CD4-positive, alpha-beta T cell treated with Interleukin-4 for 1 hour (primary cell): Measurements from ENCODE around the gene DLAT.
"Not testable (repeated sequence)": the region's sequence is repeated elsewhere in the genome, so short reads cannot be mapped to it uniquely, and the experiment has no call there.

Experiments used
- DNase-seq, 2 donors: peaks; one replicate each; pipeline ENCODE4 v3.0.0-alpha.2; 2020 to 2022

DLAT gene

DNA sequence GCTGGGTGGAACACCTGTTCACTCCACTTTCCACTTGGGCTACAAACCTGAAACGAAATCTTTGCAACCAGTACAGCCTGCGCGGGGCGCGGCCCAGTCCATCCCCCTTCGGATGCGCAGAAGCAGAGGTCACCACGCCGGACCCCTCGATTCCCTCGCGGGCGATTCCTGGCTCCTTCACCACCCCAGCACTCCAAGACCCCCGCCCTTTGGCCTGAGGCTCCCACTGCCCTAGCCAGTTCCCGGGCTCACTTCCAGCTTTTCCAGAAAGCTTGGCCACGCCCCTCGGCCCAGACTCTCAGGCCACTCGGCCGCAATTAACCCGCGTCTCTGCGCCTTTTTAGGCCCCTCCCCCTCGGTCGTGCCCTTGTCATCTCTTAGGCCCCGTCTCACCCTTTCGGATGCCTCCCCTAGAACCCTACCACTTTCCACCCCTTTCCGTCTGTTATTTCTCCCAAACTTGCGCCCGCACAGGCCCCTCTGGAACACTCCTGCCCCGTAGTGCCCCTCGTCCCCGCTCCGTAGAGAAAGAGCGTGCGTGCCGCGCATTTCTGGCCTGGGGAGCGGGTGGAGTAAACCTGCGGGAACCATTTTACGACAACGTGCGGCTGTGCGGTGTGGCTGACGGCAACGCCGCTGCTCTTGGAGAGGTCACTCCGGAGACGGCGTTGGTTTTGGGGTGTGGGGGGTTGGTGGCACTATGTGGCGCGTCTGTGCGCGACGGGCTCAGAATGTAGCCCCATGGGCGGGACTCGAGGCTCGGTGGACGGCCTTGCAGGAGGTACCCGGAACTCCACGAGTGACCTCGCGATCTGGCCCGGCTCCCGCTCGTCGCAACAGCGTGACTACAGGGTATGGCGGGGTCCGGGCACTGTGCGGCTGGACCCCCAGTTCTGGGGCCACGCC is at the start of gene DLAT:
Gene DLAT (plus strand): TSS at position 636 of the 906 bp plus-strand sequence. CDS start 65 bp downstream, at position 701.
- DNase-seq: peak; percentile 85 to 88

DNA sequence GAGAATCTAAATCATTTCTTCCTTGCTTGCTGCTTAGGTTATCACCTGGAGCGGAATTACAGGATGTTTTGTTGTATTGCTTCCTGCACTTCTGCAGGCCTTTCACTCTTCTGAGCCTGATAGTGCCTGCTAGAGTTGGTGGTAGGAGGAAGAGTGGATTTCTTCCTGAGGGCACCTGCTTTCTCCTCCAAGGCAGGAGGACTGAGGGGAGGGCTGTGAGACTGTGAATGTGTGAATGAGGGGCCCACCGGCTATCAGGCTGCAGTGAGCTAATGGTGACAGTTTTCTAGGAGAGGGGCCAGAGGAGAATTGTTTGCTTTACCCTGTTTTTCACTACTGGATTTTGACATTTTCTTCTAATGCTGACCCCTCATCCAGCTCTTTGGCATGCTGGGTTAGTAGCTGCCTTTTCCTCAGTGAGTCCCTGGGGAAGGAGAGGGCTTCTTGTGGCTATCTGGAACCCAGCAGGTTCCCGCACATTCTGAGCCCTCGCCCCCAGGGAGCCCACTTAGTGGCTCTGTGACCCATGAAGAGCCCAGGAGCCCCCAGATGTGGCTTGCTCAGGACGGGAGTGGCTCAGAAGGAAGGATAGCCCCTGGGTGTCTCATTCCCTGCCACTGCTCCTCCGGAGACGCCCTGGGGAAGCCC is 49.0 kb upstream of the DLAT start:
- no peak for DNase-seq

DNA sequence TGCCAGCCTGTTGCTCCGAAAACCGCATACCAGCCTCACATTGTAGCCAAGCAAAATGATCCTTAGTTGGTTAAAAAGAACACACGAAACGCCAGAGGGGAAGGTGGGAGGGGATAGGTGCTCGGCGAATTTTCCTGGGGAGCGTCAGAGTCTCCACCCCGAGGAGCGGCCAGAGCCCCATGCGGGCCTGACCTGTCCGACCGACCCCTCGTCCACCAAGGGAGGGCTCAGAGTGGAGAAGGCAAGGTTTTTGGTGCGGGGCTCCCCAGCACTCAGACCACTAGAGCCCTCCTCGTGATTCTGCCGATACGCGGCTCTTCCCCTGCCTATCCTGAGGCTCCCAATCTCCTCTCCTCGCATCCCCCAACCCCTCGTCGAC is 48.5 kb upstream of the DLAT start:
- DNase-seq: no peak

DNA sequence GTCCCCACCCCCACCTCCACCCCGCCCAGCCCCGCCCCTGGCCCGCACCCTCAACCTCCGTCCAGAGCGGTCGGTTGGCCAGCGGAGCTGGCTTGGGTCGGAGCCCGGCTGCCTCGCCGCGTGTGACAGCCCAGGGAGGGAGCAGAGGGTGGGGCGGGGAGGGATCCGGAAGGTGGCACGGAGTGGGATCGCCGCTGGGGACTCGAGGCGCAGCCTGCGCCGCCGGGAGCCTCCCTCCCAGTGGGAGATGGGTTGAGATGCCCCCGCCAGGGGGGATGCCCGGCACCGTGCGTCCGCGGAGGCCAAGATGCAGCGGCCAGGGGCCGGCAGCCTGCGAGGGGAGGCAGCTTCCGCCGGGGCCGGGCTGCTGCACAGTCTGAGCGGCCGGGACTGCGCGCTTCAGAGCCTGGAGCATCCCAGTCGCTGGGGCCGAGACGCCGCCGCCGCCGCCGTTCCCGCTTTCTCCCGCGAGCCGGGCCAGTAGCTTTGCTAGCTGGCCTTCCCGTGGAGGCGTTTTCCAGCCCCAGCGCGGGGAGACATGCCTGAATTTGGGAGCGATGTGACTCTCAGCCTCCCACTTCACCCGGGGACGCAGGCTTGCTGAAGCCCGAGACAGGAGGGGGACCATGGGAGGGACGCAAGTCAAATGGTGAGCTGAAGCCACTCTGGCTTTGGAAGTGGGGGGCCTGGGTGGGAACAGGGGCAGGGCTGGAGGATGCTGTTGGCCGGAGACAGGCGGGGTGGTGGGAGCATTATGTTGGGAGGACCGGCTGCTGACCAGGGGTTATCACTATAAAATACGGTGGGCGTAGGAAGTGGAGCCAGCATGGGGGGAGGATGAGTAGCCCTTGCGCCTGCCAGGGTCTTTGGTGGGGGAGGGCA is 47.8 kb upstream of the DLAT start:
- peak in 1 of 2 donors; percentile 5 for DNase-seq

DNA sequence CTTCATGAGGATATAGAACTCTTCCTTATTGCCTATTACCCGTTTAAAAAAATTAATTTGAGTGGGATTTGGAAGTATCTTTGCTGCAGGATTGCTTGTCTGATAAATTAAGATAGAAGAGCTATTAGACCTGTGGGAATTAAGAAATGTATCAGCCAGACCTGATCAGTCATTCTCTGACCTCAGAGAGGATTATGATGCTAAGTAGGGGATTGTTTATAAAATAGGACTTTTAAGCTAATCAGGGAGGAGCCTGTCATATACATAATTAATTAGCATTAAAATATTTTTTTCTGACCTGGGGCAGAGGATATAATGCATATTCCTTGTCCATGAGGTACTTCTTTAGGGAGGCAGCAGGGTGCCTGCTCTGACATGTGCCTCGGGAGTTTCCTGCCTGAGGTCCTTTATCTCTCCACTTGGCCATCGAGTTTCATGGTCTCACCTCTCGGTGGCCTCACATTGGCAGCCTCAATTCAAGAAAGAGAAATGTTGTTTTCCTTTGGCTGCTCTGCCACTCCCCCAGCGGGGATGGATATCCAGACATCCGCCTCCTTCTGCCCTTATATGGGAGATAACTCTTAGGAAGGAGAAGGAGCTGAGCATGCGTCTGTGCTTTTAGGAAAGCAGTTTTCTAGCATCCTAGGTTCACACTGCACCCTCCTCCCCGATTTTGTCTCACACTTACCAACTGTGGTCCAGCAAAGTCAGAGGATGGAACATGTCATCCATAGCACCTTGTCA is 47.0 kb upstream of the DLAT start:
- DNase-seq: no peak

DNA sequence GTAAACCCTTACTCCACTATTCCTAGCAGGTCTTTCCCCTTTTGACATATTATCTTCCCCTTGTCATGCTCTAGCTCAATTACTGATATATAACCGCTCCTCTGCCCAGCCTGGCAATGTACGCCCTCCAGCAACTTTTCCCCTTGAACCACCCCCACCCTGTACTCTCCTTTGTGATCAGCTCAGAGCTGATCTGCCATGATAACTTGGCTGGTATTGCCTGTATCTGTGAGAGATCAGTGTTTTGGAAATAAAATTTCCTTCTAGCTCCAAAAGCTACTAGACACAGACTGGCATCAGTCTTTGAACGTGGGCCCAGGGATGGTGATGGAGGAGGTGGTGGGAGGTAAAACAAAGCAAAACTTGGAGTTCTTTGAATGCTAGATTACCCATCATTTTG is 45.1 kb upstream of the DLAT start:
- no peak for DNase-seq

DNA sequence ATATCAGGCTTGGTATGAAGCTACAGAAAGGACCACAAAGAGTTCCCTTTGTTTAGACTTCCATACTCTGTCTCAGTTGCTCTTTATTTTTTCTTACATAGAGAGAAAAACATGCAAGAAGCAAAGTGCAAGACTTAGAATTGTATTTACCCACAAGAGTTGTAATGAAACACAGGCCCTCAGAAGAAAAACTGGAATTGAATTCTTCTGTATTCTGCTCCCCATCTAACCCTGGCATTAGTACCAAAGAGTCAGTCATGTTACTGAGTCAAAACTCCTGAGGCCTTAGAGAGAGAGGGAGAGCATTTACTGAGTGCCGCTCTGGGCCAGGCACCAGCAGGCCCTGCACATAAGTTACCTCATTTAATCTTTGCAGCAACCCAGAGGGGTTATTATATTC is 43.9 kb upstream of the DLAT start:
- no peak for DNase-seq

DNA sequence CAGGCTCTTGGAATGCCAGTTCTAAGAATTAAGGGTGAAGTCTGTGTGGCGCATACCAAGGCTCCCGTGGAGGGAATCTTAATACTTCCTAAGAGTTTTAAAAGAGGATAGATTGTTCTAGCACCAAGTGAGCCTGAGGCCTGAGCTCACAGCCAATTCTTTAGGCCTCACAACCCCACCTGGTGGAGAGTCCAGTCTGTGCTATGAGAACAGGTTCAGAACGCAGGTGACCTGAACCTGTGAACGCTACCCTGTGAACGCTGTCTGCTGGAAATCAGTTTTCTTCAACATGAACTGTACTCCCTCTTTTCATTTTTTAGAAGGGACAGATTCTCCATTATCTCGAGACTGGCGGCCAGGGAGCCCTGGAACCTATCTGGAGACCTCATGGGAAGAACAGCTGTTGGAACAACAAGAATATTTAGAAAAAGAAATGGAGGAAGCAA is 43.2 kb upstream of the DLAT start:
- DNase-seq: peak; percentile 53 to 57

DNA sequence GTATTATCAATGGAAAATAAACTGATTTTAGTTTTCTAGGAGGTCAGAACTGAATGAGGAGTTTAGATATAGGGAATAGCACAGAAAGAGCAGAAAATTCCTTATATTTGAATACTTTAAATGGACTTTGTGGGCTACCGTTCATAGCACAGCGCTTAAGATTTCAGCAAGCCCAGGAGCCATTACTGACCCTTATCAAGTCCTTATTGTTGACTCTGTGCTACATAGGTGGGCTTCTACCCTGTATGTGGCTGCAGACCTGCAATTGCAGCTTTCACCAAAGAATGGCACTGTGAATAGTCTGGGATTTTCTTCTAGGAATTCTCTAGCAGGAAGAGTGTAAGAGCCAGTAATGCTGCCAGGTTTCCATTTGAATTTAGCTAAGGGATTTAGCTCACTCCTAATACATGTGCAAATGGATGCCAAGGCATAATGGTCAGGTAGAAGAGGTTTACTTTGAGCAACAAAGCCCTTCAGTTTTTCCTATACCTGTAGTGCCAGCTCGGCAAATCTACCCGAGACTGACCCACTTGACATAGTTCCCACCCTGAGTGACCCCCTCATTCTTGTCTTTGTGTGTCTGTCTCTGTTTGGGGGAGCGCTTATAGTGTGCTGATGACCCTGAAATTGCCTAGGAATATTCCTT is 42.5 kb upstream of the DLAT start:
- DNase-seq: no peak

DNA sequence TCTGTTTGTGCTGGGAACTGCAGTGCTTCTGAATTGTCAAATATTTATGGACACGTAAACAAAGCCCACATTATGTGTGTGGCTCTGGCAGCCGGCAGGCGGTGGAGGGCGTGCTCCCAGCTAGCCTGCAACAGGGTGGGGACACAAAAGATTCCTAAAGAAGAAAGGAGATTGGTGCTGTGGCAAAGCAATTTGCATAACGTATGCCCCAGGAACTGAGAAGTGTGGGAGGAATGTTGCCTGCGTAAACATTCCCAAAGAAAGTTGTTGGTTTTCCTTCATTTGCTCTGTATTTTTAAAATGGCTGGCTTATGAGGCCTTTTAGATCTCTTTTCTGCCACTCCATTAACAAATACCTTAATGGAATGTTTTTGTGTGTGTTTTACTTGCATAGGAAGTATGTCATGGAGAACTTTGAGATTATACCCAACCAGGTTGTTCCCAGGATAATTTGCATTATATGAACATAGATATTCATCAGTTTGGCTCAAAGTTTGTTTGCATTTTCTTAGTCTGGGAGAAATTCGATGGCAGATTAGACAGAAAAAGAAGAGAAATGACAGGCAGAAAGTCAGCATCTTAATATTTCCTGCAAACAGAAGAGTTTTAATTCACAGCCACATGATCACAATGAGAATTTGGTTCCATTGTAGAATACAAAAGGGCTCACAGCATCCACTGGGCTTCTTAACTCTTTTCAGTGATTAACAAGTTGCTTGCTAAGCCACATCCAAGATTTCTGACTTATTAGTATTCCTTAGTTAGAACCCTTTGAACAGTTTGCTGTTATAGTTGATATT is 41.8 kb upstream of the DLAT start:
- no peak for DNase-seq

DNA sequence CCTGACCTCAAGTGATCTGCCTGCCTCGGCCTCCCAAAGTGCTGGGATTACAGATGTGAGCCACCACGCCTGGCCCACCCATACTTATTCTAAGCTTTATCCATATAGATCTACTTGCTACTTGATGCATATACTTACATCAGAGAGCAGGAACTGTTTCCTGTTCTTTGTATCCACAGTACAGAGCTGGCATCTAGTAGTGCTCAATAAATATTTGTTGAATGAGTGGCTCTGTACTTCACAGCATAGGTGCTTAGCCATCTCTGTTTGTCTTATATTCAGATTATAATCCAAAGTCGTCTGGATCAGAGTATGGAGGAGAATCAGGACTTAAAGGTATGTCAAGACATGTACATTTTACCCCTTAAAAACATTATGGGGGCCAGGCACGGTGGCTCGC is 38.6 kb upstream of the DLAT start:
- DNase-seq: no peak

DNA sequence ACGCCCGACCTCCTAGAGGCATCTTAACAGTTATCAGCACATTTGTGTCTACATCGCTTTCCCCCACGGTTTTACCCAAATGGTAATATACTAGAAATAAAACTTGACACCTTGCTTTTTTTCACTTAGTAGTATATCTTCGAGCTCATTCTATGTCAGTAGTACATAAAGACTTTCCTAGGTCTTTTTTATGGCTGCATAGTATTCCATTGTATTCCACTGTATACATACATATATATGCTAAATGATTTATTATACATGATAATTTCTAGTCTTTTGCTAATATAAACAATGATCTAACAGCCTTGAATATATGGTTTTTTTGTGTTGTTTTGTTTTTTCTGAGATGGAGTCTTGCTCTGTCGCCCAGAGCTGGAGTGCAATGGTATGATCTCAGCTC is 34.8 kb upstream of the DLAT start:
- no peak for DNase-seq

DNA sequence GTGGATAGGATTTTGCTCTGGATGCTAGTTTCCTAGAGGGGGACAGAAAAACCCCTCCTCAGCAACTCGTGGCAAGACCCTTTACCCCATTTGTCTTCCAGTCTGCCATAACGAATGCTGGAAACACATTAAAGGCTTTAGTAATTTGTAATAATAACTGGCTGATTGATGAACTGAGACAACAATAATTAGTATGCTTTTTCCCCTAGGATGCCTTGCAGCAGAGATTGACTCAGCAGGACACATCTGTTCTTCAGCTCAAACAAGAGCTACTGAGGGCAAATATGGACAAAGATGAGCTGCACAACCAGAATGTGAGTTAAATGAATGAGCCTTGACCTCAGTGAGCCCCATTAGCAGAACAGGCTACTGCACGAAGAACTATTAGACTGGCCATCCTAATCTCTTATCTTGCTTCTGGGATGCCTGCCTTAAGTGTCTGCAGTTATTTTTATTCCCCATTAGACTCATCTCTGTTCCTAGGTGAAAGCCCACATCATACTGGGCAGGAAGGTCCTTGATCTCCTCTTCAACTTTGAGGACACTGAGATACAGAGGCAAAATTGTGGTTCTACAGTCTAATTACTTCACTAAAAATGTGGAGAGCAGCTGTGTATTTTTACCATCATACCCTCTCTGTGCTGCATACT is 32.9 kb upstream of the DLAT start:
- DNase-seq: no peak

DNA sequence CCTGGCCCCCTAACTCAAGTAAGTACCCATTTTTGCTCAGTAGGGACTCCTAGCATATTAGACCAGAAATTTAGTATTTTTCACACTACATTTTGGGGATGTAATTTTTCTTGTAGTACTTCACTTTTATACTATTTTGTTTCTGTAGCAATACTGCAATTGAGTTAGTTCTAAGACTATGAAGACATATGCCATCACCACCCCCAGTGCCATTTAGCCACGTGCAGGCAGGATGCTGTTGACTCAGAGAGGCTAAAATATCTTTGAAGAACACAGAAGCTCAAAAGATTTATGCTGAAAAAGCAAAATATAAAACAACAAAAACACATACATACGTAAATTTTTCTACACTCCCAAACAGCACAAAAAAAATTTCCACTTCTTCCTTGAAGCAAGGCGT is 29.1 kb upstream of the DLAT start:
- DNase-seq: no peak

DNA sequence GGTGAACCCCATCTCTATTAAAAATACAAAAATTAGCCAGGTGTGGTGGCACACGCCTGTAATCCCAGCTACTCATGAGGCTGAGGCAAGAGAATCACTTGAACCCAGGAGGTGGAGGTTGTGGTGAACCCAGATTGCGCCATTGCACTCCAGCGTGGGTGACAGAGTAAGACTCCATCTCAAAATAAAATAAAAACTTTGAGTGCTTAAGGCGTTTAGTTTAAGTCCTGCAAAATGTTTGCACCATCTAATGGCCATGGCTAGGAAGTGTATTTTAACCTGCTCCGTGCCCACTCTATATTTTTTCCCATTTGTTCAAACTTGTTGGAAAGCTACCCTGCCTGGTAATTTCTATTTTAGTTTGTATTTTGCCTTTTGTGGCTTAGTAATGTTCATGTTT is 28.5 kb upstream of the DLAT start:
- DNase-seq: not testable (repeated sequence)

DNA sequence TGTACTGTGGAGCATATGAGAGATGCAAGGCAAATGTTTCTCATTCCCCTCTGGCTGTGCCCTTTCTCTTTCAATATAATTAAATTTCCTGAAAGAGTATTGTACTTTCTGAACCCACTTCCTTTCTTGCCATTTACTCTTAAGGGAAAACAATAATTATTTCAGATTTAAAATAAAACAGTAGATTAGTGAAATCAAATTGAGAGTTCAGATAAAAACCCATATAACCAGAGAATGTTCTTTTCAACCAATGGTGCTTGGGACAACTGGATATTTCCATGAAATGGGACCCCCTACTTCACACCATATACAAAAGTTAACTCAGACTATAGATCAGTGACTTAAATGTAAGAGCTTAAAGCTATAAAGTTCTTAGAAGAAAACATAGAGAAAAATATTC is 26.1 kb upstream of the DLAT start:
- no peak for DNase-seq

DNA sequence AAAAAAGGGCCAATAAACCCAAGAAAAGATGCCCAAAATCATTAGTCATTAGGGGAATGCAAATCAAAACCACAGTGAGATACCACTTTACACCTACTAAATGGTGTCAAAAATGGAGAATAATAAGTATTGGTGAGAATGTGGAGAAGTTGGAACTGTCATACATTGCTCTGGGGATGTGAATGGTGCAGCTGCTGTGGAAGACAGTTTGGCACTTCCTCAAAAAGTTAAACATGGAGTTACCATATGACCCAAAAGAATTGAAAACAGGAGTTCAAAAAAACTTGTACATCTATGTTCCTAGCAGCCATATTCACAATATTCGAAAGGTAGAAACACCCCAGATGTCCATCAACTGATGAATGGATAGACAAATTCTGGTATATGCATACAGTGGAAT is 24.5 kb upstream of the DLAT start:
- DNase-seq: no peak

DNA sequence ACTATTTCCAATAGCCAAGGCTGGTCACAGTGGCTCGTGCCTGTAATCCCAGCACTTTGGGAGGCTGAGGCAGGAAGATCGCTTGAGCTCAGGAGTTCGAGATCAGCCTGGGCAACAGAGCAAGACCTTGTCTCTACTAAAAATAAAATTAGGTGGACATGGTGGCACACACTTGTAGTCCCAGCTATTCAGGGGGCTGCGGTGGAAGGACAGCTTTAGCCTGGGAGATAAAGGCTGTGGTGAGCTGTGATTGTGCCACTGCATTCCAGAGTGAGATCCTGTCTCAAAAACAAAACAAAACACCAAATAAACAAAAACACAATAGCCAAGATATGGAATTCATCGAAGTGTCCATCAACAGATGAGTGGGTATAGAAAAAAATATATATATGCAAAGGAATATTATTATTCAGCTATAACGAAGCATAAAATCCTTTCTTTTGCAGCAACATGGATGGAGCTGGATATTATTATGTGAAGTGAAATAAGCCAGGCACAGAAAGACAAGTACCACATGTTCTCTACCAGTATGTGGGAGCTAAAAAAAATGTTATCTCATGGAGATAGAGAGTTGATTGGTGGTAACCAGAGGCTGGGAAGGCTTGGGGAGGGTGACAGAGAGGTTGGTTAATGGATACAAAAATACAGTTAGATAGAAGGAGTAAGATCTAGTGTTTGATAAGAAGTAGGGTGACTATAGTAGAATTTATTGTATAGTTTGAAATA is 22.6 kb upstream of the DLAT start:
- DNase-seq: no peak

DNA sequence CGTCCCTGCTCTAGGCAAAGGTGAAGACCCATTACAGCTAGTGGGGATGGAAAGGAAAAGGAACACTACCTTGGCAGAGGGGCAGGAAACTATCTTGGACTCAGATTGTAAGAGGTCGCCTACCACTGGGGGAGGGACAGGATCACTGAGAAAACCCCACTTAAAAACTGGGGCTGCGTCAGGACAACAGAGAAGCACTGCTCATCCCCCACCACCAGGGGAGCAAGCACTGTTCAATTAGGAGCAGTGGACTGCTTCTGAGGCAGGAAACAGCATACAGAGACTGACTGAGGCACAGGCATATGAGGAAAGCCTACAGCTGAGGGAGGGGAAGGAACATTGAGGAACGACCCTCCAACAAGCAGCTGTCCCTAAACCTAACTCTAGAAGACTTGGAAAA is 20.8 kb upstream of the DLAT start:
- DNase-seq: peak; percentile 11 to 12
